ENCODE measurements around the gene VDR.

DNA sequence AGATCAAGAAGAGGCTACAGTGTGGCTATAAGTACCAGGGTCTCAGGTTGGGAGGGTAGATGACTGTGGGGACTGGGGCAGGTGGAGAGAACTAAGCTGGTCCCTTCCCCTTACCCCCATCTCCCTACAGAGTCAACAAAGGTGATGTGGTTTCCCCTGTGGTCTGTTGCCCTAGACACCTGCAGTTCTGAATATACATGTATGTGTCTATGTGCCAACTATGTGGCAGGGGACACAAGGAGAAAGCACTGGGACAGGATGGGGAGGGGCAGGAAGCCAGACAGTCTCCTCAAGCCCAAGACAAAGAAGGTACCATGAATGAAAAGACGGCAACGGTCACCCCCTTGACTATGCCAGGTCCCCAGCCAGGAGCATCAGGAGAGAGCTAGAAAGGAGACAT, 80.6 kb downstream of the VDR start:
- TF ChIP-seq EZH2 (IDR thresholded peaks at IDR 0.05; ENCODE audit: insufficient read depth, poor library complexity, severe bottlenecking) = no peak
- no peak for TF ChIP-seq EZH2phosphoT487 (IDR thresholded peaks at IDR 0.05; ENCODE audit: insufficient read depth, low read depth)

Data from GM23248 (cell line).